Suprapubic skin (tissue), 4 donors: ENCODE measurements around the gene POLG. TPM values are rescaled to one million over a fixed set of nuclear protein-coding genes. Genes with fewer than 3 reads are reported as not detected.

Experiments
- DNase-seq, 2 donors: peaks; one replicate each; pipeline ENCODE4 v3.0.0-alpha.2; 2019; ENCODE audit warnings: low spot score in 2 of 2
- H3K27ac ChIP-seq: fragments of 200-600 bp; sonication (generic); one replicate; pipeline ENCODE4 v1.5.1; 2019
- H3K27me3 ChIP-seq: fragments of 200-600 bp; sonication (generic); one replicate; pipeline ENCODE4 v1.5.1; 2019
- H3K36me3 ChIP-seq: fragments of 200-600 bp; sonication (generic); one replicate; pipeline ENCODE4 v1.5.1; 2019
- H3K4me1 ChIP-seq: fragments of 200-600 bp; sonication (generic); one replicate; pipeline ENCODE4 v1.5.1; 2019
- H3K4me3 ChIP-seq: fragments of 200-600 bp; sonication (generic); one replicate; pipeline ENCODE4 v1.5.1; 2019; ENCODE audit warnings: mild to moderate bottlenecking
- H3K9me3 ChIP-seq: fragments of 200-600 bp; sonication (generic); one replicate; pipeline ENCODE4 v1.5.1; 2019
- CTCF ChIP-seq, 2 donors: fragments of 200-600 bp in 1 of 2; fragments of 450-650 bp in 1 of 2; sonication (generic) in 1 of 2; IDR thresholded peaks; one replicate each; pipeline ENCODE4 v1.5.1; 2016 to 2019; ENCODE audit warnings: antibody characterized with exemption in 2 of 2, mild to moderate bottlenecking in 1 of 2, moderate library complexity in 1 of 2
- EP300 ChIP-seq: sonication (generic); formaldehyde crosslinking; IDR thresholded peaks from one replicate; pipeline ENCODE4 v1.6.1; 2017; ENCODE audit warnings: antibody characterized with exemption
- POLR2A ChIP-seq, 2 donors: fragments of 450-650 bp; IDR thresholded peaks; one replicate each; pipeline ENCODE4 v1.6.1; 2017; ENCODE audit warnings: antibody characterized with exemption in 2 of 2, mild to moderate bottlenecking in 2 of 2, moderate library complexity in 2 of 2
- POLR2AphosphoS5 ChIP-seq, 3 donors: sonication (generic); formaldehyde crosslinking; IDR thresholded peaks; one replicate each; pipeline ENCODE4 v1.6.1; 2017; ENCODE audit warnings: antibody characterized with exemption in 3 of 3
- WGBS: methylation state at CpG from one replicate; pipeline ENCODE4 v1.1.5; 2018; 5-methylcytosine and 5-hydroxymethylcytosine counted together
- total RNA-seq, 4 donors: library from RNA; depleted of rRNA; stranded (reverse); fragments of >200 nt; gene quantifications; one replicate each; pipeline ENCODE4 v1.1.0, GENCODE V29; 2016

POLG gene
- total RNA-seq, 4 donors from 2014 or later: 78.7 to 131 (median 94.6) TPM

DNA sequence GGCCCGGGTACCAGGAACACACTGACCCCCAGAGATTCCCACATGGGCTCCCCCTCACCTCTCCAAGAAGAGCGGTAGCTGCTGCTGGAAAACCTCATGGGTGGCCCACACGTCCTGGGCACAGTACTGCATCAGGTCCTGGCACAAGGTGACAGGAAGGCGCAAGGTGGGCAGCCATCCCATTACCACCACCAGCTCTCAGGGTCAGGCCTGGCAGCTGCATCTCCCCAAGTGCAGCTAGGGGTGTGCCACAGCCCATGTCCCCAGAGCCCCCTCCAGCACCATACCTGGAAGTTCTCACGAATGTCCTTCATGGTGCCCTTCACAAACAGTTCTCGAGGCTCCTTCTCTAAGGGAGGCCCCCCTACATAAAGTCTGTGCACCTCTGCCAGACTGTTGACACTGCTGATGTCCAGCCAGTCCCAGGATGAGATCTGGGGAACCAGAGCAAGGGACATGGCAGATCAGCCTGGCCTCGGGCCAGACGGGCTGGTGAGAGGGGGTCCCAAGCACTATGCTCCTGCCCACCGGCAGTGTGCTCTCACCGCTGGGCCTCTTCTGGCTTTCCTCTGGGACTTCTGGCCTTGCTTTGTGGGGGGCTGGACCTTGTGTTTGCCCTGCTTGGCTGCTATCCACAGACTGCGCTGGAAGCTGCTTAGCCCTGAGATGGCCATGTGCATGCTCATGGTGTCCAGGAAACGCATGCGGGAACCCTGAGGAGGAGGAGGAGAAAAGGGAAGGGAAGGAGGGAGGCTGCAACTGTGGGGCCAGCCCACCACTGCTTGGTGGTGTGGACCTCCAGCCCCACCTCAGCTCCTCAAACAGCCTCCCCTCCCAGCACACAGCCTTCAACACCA, 6.0 kb downstream of the POLG start:
- Histone ChIP-seq H3K9me3 (no peaks in the 10 kb centered on the region), H3K27ac (no peak overlapping the region), H3K4me3 (no peak overlapping the region), H3K4me1 (peaks cover 49% of the 10 kb centered on the region), H3K36me3 (peaks cover 95% of the 10 kb centered on the region), H3K27me3 (no peaks in the 10 kb centered on the region)
- 88% methylated on average over 10 of the region's 13 CpGs for WGBS
- TF ChIP-seq POLR2A (IDR thresholded peaks at IDR 0.05): no peak
- no peak for TF ChIP-seq CTCF (IDR thresholded peaks at IDR 0.05)
- no peak for TF ChIP-seq EP300
- DNase-seq: no peak

DNA sequence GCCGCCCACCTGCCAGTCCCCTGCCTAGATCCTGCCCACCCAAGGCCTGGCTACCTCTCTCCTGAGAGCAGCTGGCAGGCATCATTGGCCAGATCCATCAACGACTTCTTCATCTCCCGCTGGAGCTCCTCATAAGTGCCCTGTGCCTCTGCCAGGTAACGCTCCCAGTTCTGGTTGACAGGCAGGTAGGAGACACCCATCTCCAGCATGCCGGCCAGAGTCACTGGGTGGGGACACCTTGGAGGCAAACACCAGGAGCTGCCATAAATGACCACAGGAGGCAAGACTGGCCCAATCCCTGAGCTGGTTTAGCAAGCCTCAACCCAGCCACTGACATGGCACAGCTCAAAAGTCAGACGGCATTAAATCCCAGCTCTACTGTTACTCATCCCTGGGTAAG, 7.5 kb downstream of the POLG start:
- Histone ChIP-seq H3K9me3 (no peaks in the 10 kb centered on the region), H3K4me3 (no peak overlapping the region), H3K27me3 (no peaks in the 10 kb centered on the region), H3K27ac (no peak overlapping the region), H3K4me1 (peaks cover 34% of the 10 kb centered on the region), H3K36me3 (peaks cover 95% of the 10 kb centered on the region)
- DNase-seq: no peak
- WGBS: 90% methylated on average over 6 of the region's 6 CpGs
- TF ChIP-seq POLR2AphosphoS5 (IDR thresholded peaks at IDR 0.05) (no peak), EP300 (no peak), CTCF (IDR thresholded peaks at IDR 0.05) (no peak), POLR2A (IDR thresholded peaks at IDR 0.05) (no peak)

DNA sequence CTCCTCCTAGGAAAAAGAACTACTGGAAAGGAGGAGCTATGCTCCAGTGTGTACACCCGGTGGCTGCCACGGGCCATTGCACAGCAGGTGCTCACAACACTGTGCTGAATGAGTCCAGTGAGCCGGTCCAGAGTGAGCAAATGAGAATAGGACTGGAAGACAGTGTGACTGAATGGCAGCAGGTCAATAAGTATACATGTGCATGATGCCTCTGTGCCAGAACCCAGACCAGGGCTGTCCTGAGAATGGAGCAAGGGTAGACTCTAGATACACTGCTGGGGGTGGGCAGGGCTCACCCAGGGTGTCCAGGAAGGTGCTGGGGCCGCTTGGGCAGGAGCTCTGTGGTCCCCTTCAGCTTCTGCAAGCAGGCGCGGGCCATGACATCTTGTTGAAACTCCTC, 8.3 kb downstream of the POLG start:
- Histone ChIP-seq H3K27me3 (no peaks in the 10 kb centered on the region), H3K4me3 (no peak overlapping the region), H3K36me3 (peaks cover 97% of the 10 kb centered on the region), H3K4me1 (peaks cover 26% of the 10 kb centered on the region), H3K27ac (no peak overlapping the region), H3K9me3 (no peaks in the 10 kb centered on the region)
- TF ChIP-seq POLR2AphosphoS5 (IDR thresholded peaks at IDR 0.05): no peak
- no peak for TF ChIP-seq CTCF (IDR thresholded peaks at IDR 0.05)
- no peak for TF ChIP-seq EP300
- TF ChIP-seq POLR2A (IDR thresholded peaks at IDR 0.05): no peak
- 87% methylated on average over 4 of the region's 6 CpGs for WGBS
- no peak for DNase-seq

DNA sequence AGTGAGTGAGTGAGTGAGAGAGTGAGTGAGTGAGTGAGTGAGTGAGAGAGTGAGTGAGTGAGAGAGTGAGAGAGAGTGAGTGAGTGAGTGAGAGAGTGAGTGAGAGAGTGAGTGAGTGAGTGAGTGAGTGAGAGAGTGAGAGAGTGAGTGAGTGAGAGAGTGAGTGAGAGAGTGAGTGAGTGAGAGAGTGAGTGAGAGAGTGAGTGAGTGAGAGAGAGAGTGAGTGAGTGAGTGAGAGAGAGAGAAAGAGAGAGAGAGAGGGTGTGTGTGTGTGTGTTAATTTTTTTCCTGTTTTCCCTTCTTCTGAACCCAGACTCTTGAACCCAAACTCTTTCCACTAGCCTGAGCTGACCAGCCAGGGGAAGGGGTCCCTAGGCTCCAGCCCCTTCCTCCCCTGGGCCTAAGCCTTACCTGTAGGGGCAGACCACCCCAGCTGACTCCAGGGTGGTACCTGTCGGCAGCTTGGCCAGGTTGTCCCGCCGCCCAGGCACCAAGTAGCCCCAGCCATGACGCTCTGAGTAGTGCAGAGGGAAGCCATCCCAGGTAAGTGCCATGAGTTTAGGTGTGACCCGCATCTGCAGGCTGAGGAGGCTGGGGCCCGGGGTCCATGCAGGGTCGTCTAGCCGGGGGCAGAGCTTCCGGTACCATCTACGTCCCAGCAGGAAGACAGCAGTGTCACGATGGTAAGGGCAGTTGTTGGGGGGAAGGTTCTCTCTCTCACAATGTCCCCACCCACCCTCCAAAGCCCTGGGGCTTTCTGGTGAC, 9.4 kb downstream of the POLG start:
- Histone ChIP-seq H3K27ac (no peak overlapping the region), H3K9me3 (no peaks in the 10 kb centered on the region), H3K4me3 (no peak overlapping the region), H3K36me3 (peaks cover 99% of the 10 kb centered on the region), H3K27me3 (no peaks in the 10 kb centered on the region), H3K4me1 (peaks cover 15% of the 10 kb centered on the region)
- DNase-seq: no peak
- TF ChIP-seq EP300: no peak
- no peak for TF ChIP-seq POLR2AphosphoS5 (IDR thresholded peaks at IDR 0.05)
- TF ChIP-seq POLR2A (IDR thresholded peaks at IDR 0.05): no peak
- TF ChIP-seq CTCF (IDR thresholded peaks at IDR 0.05): no peak
- 95% methylated on average over 11 of the region's 11 CpGs for whole genome bisulfite sequencing

DNA sequence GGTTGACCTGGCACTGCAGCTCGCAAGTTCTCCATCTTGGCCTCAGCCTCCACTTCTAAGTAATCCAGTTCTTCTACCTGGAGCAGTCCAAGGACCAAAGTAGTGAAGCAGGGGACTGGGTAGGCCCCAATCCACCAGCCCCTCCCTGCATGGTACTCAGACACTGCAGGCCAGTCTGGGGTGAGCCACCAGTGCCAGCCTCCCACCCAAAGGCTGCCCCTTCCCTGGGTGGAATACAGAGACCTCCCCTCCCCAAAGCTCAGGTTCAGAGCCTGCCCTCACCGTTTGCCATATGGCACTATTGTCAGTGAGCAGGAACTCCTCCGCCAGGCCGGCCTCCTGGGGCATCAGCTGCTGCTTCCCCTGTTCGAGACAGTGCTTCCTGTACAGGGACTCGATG, 10.8 kb downstream of the POLG start:
- 93% methylated on average over 3 of the region's 6 CpGs for WGBS
- Histone ChIP-seq H3K9me3 (no peaks in the 10 kb centered on the region), H3K36me3 (peaks cover 99% of the 10 kb centered on the region), H3K4me1 (peaks cover under 1% of the 10 kb centered on the region), H3K4me3 (no peak overlapping the region), H3K27ac (no peak overlapping the region), H3K27me3 (no peaks in the 10 kb centered on the region)
- DNase-seq: no peak
- TF ChIP-seq EP300 (no peak), CTCF (IDR thresholded peaks at IDR 0.05) (no peak), POLR2A (IDR thresholded peaks at IDR 0.05) (no peak), POLR2AphosphoS5 (IDR thresholded peaks at IDR 0.05) (no peak)
